ENCODE data around the gene NCCRP1. TPM values are rescaled to one million over a fixed set of nuclear protein-coding genes. Genes with fewer than 3 reads are reported as not detected.

NCCRP1 gene
- total RNA-seq, 2 donors from 2014 or later, result not detected

DNA sequence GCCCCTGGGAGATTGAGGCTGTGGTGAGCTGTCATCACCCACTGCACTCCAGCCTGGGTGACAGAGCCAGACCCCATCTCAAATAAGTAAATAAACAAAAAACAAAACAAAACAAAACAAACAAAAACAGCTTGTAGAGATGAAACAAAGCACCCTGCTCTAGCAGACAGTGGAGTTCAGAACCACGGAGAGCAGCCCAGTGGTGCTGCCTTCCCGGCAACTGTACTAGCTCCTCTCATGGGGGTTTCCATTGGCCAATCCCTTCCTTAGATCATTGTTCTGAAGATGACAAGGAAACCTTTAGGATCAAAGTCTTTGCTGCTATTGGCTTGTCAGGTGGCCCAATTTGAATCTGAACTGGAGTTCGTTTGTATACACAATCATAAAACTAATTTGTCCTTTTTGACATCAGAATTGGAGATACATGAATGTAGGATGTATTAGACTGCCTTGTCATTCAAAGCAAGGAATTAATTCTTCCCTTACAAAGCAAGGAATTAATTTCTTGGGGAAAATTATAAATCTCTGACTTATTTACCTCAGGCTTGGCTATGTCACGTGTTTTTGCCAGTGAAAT, 27.0 kb downstream of the NCCRP1 start:
- no peak for DNase-seq
- H3K27me3 ChIP-seq, result peaks cover 5% of the 10 kb centered on the region

DNA sequence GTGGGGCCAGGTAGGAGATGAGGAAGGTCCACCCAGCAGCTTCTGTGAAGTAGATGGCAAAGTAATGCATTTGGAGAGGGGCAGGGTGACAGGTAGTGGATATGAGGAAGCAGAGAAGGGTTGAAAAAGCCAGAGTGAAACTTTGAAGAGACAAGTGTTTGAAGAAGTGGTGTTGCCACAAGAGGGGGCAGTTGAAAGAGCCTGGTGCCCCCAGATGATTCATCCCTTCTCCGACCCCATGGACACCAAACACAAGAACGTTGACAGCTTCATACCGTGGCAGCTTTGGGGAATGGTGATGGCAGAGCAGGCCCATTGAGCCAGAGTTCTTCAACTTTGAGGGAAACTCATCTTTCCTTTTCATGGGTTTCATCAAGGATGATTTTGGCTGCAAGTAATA, 28.1 kb downstream of the NCCRP1 start:
- Histone ChIP-seq H3K9me3 (no peaks in the 10 kb centered on the region), H3K9ac (ENCODE audit: low read depth in 2 of 2, low read length in 2 of 2) (no peak overlapping the region), H3K4me3 (no peak overlapping the region), H3K27ac (no peak overlapping the region), H3K27me3 (peaks cover 5% of the 10 kb centered on the region), H3K4me1 (no peaks in the 10 kb centered on the region), H3K36me3 (no peaks in the 10 kb centered on the region)
- intact Hi-C loops (cut with DNase I), result no loop called here
- no peak for DNase-seq
- TF ChIP-seq, protein P1, sequence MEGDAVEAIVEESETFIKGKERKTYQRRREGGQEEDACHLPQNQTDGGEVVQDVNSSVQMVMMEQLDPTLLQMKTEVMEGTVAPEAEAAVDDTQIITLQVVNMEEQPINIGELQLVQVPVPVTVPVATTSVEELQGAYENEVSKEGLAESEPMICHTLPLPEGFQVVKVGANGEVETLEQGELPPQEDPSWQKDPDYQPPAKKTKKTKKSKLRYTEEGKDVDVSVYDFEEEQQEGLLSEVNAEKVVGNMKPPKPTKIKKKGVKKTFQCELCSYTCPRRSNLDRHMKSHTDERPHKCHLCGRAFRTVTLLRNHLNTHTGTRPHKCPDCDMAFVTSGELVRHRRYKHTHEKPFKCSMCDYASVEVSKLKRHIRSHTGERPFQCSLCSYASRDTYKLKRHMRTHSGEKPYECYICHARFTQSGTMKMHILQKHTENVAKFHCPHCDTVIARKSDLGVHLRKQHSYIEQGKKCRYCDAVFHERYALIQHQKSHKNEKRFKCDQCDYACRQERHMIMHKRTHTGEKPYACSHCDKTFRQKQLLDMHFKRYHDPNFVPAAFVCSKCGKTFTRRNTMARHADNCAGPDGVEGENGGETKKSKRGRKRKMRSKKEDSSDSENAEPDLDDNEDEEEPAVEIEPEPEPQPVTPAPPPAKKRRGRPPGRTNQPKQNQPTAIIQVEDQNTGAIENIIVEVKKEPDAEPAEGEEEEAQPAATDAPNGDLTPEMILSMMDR (IDR thresholded peaks at IDR 0.05), result no peak

More for the DNA sequence above, 27.0 kb downstream of the NCCRP1 start:
- no peaks in the 10 kb centered on the region for H3K36me3 ChIP-seq
- TF ChIP-seq, protein P1 (IDR thresholded peaks at IDR 0.05), result no peak
- H3K9me3 ChIP-seq, result no peaks in the 10 kb centered on the region
- H3K4me3 ChIP-seq, result no peak overlapping the region
- H3K4me1 ChIP-seq, result no peaks in the 10 kb centered on the region
- intact Hi-C loops (cut with DNase I), result no loop called here
- no peak overlapping the region for H3K27ac ChIP-seq
- no peak overlapping the region for H3K9ac ChIP-seq (ENCODE audit: low read depth in 2 of 2, low read length in 2 of 2)

DNA sequence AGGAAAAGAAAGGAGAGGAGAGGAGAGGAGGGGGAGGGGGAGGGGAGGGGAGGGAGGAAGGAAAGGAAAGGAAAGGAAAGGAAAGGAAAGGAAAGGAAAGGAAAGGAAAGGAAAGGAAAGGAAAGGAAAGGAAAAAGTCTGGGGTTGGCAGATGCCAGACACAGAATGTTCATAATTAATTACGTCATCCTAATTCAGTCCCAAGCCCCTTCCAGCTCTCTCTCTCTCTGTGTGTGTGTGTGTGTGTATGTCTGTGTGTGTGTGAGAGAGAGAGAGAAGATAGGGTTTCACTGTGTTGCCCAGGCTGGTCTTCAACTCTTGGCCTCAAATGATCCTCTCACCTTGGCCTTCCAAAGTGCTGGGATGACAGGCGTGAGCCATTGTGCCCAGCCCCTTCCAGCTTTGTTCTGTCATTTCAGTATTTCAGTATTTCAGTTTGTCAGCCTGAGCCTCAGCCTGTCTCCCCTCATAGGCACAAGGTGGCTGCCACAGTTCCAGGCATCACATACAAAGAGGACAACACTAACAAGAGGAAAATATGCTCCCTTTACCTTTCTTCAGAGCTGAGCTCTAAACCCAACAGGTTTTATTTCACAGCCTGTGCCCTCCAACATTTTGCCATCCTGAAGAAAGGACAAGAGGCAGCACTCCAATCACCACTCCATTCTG, 33.5 kb downstream of the NCCRP1 start:
- H3K4me1 ChIP-seq, result no peaks in the 10 kb centered on the region
- H3K9ac ChIP-seq (ENCODE audit: low read depth in 2 of 2, low read length in 2 of 2), result no peak overlapping the region
- no peaks in the 10 kb centered on the region for H3K36me3 ChIP-seq
- H3K4me3 ChIP-seq, result no peak overlapping the region
- H3K9me3 ChIP-seq, result no peaks in the 10 kb centered on the region
- no peak for DNase-seq
- H3K27ac ChIP-seq, result no peak overlapping the region
- intact Hi-C loops (cut with DNase I), result no loop called here
- TF ChIP-seq, protein P1 (IDR thresholded peaks at IDR 0.05), result no peak
- H3K27me3 ChIP-seq, result no peaks in the 10 kb centered on the region

DNA sequence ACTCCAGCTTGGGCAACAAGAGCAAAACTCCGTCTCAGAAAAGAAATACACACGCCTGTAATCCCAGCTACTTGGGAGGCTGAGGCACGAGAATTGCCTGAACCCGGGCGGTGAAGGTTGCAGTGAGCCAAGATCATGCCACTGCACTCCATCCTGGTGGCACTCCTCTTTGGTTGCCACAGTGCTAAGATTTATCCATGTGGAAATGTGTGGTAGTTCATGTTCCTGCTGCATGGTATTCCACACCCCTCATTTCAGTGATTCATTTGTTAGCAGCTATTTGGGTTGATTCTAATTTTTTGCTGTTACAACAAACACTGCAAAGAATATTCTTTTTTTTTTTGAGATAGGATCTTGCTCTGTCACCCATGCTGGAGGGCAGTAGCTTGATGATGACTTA, 35.9 kb downstream of the NCCRP1 start:
- Histone ChIP-seq H3K27ac (no peak overlapping the region), H3K36me3 (no peaks in the 10 kb centered on the region), H3K4me1 (no peaks in the 10 kb centered on the region), H3K4me3 (no peak overlapping the region), H3K27me3 (no peaks in the 10 kb centered on the region), H3K9me3 (no peaks in the 10 kb centered on the region), H3K9ac (ENCODE audit: low read depth in 2 of 2, low read length in 2 of 2) (no peak overlapping the region)
- no peak for DNase-seq
- intact Hi-C loops (cut with DNase I), result no loop called here
- TF ChIP-seq, protein P1 (IDR thresholded peaks at IDR 0.05), result no peak

DNA sequence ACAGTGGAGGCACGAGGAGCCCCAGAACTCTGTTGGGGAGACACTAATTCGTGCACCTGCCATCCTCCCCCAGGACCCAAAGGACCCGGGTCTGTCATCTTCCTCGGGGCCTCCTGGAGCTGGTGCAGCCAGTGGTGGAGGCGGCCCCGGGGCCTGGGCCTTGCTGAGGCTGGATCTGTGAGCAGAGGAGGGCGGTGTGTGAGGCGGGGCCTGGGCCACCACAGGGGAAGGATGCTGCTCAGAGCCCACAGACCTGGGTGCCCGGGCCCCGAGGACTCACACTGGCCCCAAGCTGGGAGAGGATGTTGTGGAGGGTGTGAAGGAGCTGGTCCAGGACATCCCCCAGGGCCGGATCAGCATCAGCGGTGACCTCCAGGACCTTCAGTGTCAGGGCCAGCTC, 39.8 kb downstream of the NCCRP1 start:
- Histone ChIP-seq H3K9ac (ENCODE audit: low read depth in 2 of 2, low read length in 2 of 2) (no peak overlapping the region), H3K4me1 (no peaks in the 10 kb centered on the region), H3K9me3 (no peaks in the 10 kb centered on the region), H3K27ac (no peak overlapping the region), H3K27me3 (no peaks in the 10 kb centered on the region), H3K4me3 (no peak overlapping the region), H3K36me3 (no peaks in the 10 kb centered on the region)
- intact Hi-C loops (cut with DNase I), result no loop called here
- TF ChIP-seq, protein P1 (IDR thresholded peaks at IDR 0.05), result no peak
- no peak for DNase-seq

All from colonic mucosa (tissue), 4 donors.